ENCODE data around the gene PI4KA. TPM values are rescaled to one million over a fixed set of nuclear protein-coding genes. Genes with fewer than 3 reads are reported as not detected.
A peak's percentile ranks its signal among the peaks of the same experiment; 100 is the strongest.

Gene PI4KA
- total RNA-seq, 1 experiment from 2014 or later = 65.8 TPM

DNA sequence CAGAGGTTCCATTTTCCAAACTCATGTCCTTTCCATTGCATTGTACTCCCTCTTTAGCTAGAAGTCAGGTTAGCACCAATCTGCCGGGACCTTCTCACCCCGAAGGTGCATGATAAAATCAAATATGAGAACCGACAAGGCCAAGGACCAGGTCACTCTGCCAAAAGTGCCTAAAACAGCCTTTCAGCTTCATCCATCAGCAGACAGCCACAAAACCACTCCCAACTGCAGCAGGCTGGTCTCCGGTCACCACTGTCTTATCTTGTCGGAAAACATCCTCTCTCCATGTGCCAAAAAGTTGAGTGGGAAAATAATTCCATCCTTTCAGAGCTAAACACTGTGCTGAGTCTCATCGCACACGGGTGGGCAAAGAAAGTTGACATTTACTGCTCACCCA lies 1.4 kb downstream of the PI4KA start:
- H3K4me1 Mint-ChIP-seq = peaks cover 36% of the 10 kb centered on the region in 2 experiments

More for the DNA sequence above, 1.4 kb downstream of the PI4KA start:
- H4K5ac ChIP-seq (ENCODE audit: insufficient read length, low read depth, low read length) = no peak overlapping the region
- peaks cover 2% of the 10 kb centered on the region for H4K20me1 ChIP-seq (ENCODE audit: control insufficient read depth, insufficient read depth, insufficient read length)
- no peak for DNase-seq
- no peaks in the 10 kb centered on the region for H3K27me3 ChIP-seq (ENCODE audit: insufficient read depth, low read length)
- peak overlapping the region; percentile 65 for H3K9ac ChIP-seq (ENCODE audit: extremely low read depth, insufficient read length, low read length)
- no peak overlapping the region for H3K27ac Mint-ChIP-seq
- no peak overlapping the region for H2BK120ac ChIP-seq (ENCODE audit: low read depth, low read length, poor library complexity, severe bottlenecking)
- H3K79me1 ChIP-seq (ENCODE audit: insufficient read depth, low read depth, low read length, poor library complexity, severe bottlenecking) = peaks cover 5% of the 10 kb centered on the region
- H2BK5ac ChIP-seq (ENCODE audit: insufficient read length, low read length) = no peak overlapping the region
- H3K9me3 Mint-ChIP-seq = no peaks in the 10 kb centered on the region
- H3K18ac ChIP-seq (ENCODE audit: insufficient read length, low read depth, low read length) = no peak overlapping the region
- no peaks in the 10 kb centered on the region for H3K27me3 Mint-ChIP-seq (ENCODE audit: low read depth)
- peaks cover 5% of the 10 kb centered on the region; the same call in 1 of the 2 replicates for H3K79me2 ChIP-seq (ENCODE audit: insufficient read depth, low read length)
- H2BK20ac ChIP-seq (ENCODE audit: low read depth, low read length, poor library complexity, severe bottlenecking) = no peak overlapping the region
- TF ChIP-seq, protein P1, sequence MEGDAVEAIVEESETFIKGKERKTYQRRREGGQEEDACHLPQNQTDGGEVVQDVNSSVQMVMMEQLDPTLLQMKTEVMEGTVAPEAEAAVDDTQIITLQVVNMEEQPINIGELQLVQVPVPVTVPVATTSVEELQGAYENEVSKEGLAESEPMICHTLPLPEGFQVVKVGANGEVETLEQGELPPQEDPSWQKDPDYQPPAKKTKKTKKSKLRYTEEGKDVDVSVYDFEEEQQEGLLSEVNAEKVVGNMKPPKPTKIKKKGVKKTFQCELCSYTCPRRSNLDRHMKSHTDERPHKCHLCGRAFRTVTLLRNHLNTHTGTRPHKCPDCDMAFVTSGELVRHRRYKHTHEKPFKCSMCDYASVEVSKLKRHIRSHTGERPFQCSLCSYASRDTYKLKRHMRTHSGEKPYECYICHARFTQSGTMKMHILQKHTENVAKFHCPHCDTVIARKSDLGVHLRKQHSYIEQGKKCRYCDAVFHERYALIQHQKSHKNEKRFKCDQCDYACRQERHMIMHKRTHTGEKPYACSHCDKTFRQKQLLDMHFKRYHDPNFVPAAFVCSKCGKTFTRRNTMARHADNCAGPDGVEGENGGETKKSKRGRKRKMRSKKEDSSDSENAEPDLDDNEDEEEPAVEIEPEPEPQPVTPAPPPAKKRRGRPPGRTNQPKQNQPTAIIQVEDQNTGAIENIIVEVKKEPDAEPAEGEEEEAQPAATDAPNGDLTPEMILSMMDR (conservative IDR thresholded peaks at IDR 0.05) = no peak
- H3K4me2 ChIP-seq (ENCODE audit: insufficient read depth, insufficient read length, low read length) = peak overlapping the region; percentile 97
- H3K4me3 Mint-ChIP-seq = peak overlapping the region; percentile 88 to 91
- no peak overlapping the region for H3K27ac ChIP-seq (ENCODE audit: insufficient read length, low read depth, low read length)
- H4K91ac ChIP-seq (ENCODE audit: insufficient read length, low read depth, low read length) = no peak overlapping the region
- no peak overlapping the region for H2AK5ac ChIP-seq (ENCODE audit: insufficient read length, low read length)
- peak overlapping the region; percentile 21 for H3K23ac ChIP-seq (ENCODE audit: insufficient read length, low read depth, low read length)
- no peak overlapping the region for H4K8ac ChIP-seq (replicated peaks; ENCODE audit: insufficient read length, low read depth, low read length)
- H3K4ac ChIP-seq (ENCODE audit: low read depth, low read length) = no peak overlapping the region
- no peak overlapping the region for H2AFZ ChIP-seq (ENCODE audit: low read length)
- peaks cover 11% of the 10 kb centered on the region for H3K23me2 ChIP-seq (ENCODE audit: insufficient read length, low read depth, low read length, poor library complexity, severe bottlenecking)
- WGBS (ENCODE audit: extremely low coverage, insufficient read length, low lambda C conversion rate) = no CpG with 5 or more reads among the region's 7 CpGs
- no peak overlapping the region; the same call in 1 of the 2 replicates for H3K14ac ChIP-seq (ENCODE audit: insufficient read depth, low read length)
- H2BK15ac ChIP-seq (ENCODE audit: low read depth, low read length) = no peak overlapping the region
- H3K4me1 ChIP-seq (ENCODE audit: insufficient read depth, low read length) = peaks cover 8% of the 10 kb centered on the region
- H2BK12ac ChIP-seq (ENCODE audit: insufficient read length, low read depth, low read length) = no peak overlapping the region
- H3K56ac ChIP-seq (ENCODE audit: insufficient read length, low read depth, low read length) = no peak overlapping the region
- H3K9me3 ChIP-seq (ENCODE audit: control insufficient read depth, low read depth, low read length) = no peaks in the 10 kb centered on the region
- H3T11ph ChIP-seq (ENCODE audit: low read length) = no peak overlapping the region
- H3K36me3 Mint-ChIP-seq (ENCODE audit: insufficient read depth in 1 of 3, low read depth in 3 of 3) = no peaks in the 10 kb centered on the region; a peak in 1 of 7 replicates
